GM19240 (cell line): ENCODE data around the gene CNGB1.
A peak's percentile ranks its signal among the peaks of the same experiment; 100 is the strongest.
"Not testable (repeated sequence)": the region's sequence is repeated elsewhere in the genome, so short reads cannot be mapped to it uniquely, and the experiment has no call there.

Experiments
- DNase-seq: peaks from one replicate; pipeline ENCODE4 v3.0.0; 2011; ENCODE audit warnings: low spot score; ENCODE audit not compliant: insufficient read length

The CNGB1 gene

DNA sequence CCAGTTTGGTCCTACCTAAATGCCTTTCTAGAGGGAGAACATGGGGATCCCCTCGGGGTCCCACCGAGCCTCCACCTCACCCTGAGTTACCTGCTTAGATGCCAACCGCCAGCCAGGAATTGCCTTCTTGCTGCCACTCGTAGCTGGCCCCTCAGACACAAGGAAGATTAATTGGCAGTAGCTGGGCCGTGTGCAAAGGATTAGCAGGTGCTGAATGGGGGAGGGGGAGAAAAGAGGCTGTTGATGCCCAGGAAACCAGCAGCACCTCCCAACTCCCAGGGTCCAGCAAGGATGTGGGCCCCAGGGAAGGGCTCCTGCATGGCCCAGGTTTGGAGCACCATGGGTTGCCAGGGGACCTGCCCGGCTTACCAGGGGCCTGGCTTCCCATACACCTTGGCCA lies at the start of gene CNGB1:
Gene CNGB1, minus strand, starts transcription at position 159 of the 400 bp plus-strand sequence. CDS start 3,842 bp downstream, outside the sequence.
- DNase-seq, result no peak

DNA sequence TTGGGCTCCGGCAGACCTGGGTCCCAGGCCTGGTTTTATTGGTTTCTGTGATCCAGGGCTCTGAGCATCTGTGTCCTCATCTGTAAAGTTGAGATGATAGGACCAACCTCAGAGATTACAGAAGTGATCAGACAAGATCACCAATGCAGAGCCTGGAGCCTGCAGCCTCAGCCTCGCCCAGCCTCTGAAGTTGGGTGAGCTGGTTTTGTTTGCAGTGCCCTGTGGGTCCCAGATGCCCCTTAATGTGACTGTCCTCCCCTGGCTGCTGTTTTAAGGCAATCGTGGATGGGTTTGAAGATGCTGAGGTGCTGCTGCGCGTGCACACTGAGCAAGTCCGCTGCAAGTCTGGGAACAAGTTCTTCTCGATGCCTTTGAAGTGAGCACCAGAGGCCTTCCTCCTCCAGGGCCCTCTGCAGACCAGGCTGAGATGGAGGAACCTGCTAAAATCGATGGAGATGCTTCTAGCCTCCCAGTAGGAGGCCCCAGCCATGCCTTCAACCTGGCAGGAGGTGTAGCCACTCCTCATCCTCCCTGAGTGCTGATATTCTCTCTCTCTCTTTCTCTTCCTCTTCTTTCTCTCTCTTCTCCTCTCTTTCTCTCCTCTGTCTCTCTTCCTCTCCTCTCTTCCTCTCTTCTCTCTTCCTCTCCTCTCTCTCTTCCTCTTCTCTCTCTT lies 49.1 kb upstream of the CNGB1 start:
- DNase-seq, result no peak

- no peak for DNase-seq
Measured at GRCh38 chr16:58018803-58019202, 47.9 kb upstream of the CNGB1 start.

GRCh38 chr16:58016840-58017446 lies 46.0 kb upstream of the CNGB1 start:
- no peak for DNase-seq

- DNase-seq, result no peak
Measured at GRCh38 chr16:58013201-58013956, 42.5 kb upstream of the CNGB1 start.

DNA sequence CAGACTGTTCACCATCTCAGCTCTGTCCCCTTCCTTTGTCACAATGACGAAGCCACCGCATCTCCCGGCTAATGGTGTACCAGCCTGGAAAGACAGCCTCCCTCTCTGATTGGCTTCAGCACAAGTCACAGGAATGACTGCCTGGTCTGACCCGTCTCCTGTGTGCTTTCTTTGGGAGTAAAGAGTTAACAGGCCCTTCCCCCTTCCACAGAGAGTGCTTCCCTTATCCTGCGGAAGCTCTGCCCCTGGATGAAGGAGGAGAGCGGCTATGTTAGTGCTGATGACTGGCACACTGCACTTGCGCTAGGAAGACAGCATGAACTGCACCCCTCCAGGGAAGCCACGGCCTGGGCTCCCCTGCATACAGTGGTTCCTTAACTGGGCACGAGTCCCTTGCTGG lies 41.6 kb upstream of the CNGB1 start:
- no peak for DNase-seq

GRCh38 chr16:58011652-58012051 lies 40.7 kb upstream of the CNGB1 start:
- no peak for DNase-seq

DNA sequence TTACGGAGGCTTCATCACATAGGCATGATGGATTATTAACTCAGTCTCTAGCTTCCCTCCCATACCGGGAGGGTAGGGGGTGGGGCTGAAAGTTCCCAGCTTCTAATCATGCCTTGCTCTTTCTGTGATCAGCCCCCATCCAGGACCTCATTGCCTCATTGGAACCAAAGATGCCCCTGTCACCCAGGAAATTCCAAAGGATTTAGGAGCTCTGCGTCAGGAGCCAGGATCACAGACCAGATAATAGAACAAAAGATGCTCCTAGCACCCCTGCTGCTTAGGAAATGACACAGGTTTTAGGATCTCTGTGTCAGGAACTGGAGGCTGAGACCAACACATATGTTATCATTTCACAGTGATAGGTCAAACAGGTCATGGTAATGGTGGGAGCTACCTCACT lies 40.0 kb upstream of the CNGB1 start:
- no peak for DNase-seq

- DNase-seq, result no peak
Measured at GRCh38 chr16:58009856-58010416, 39.0 kb upstream of the CNGB1 start.

GRCh38 chr16:58004736-58005135 lies 33.8 kb upstream of the CNGB1 start:
- not testable (repeated sequence) for DNase-seq

DNA sequence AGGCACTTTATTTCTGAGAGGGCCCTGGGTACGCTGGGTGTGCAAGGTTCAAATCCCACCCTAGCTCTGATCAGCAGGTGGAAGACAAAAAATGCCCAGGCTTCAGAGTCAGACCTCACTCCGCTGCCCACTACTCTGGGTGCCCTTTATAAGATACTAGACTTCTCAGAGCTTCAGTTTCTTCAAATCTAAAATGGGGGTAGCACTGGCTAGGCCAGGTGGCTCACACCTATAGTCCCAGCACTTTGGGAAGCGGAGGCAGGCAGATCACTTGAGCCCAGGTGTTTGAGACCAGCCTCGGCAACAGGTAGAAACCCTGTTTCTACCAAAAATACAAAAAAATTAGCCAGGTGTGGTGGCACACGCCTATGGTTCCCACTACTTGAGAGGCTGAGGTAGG lies 32.0 kb upstream of the CNGB1 start:
- no peak for DNase-seq

GRCh38 chr16:58002416-58002800 lies 31.5 kb upstream of the CNGB1 start:
- no peak for DNase-seq

DNA sequence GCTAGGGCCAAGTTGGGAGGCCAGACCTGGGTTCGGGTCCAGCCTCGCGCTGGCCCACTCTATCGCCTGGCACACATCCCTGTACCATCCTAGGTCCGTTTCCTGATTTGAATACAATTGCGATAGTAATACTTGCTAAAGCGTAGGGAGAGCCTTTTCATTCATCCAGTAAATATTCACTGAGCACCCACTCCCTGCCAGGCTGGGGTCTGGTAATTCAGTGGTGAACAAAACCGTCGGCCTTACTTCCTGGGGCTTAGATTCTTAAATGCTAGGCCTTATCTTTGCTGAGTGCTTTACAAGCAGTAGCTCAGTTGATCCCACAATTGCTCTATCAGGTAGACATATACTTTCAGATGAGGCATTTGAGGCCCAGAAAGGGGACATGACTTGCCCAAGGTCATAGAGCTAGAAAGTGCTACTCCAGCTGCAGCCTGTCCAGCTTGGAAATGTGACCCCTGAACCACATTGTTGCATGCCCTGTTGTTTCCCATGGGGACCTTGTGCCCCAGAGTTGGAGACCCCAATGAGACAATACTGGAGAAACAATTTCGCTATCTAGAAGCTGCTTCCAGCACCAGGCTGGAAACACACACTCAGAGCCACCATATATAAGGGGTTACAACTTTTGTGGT lies 31.0 kb upstream of the CNGB1 start:
- DNase-seq, result no peak

DNA sequence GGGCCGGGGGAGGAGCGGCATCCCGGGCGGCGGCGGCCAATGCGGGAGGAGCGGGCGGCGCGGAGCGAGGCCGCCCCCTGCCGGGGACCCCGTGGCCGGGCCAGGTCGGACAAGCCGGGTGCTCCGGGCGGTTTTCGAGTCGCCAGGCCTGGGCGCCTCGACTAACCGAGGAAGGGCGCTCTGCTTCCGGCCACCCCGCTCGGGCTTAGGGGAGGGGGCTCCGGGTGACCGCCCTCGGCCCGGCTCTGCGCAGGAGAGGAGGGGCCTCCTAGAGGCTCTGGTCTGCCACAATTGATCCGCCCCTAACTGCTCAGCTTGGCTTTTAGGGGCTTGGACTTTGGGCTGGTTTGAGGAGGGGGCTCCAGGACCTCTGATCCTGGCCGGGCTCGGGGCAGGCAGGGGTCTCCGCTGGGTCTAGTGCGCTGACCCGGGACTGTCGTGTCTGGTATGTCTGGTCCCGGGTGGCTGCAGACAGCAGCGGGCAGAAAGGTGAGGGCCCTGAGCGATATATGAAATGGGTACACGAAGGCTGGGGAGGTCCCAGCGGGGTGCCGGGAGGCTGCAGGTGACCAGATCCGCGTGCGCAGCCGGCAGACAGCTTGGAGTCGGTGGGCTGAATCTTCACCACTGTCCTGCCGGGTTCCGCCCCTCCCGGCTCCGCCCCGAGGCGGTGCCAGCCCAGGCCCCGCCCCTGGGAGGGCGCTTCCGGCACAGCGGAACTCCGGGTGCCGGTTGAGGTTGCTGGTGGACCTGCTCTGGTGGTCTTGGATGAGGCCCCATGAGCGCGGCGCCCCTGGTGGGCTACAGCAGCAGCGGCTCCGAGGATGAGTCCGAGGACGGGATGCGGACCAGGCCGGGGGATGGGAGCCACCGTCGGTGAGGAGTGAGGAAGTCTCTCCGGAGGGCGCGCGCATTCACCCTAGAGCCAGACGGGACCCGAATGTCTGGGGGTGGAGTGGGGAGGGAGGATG lies 30.1 kb upstream of the CNGB1 start, which contains the start of gene USB1:
Gene USB1, plus strand, starts transcription at position 702 of the 971 bp plus-strand sequence. Its CDS starts 77 bp downstream, at position 779.
- peak; percentile 97 for DNase-seq

GRCh38 chr16:57999971-58000705 lies 29.2 kb upstream of the CNGB1 start, which contains the start of gene ZNF319:
Gene ZNF319 (minus strand): TSS chr16:58000672. CDS start chr16:57998265, 2,407 bp downstream.
- peak; percentile 41 for DNase-seq

DNA sequence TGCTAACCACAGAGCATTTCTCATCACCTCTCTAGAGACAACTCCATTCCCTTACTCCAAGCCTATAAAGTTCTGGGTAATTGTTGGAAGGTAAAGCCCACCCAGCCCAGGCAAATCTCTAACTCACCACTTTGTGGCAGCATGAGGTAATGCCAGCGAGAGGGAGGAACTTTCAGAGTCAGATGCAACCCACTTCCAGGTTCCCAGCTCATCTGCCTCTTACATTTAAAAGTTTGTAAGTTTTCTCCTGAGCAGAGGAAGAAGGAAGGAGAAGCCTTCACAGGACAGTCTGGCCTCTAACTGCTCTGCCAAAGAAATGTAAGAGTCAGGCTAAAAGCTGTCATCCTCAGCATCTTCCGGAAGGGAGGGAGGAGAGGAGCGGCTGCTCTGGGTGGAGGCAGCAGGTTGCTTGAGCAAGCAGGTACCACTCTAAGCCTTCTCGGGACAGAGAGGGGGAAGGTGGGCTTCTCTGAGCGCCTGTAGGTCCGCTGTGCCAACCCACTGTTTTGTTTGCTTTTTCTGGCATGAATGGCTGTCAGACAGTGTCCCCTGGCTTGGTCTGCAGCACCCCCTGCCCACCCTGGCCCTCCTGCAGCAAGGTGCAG lies 28.5 kb upstream of the CNGB1 start:
- DNase-seq, result peak; percentile 33

DNA sequence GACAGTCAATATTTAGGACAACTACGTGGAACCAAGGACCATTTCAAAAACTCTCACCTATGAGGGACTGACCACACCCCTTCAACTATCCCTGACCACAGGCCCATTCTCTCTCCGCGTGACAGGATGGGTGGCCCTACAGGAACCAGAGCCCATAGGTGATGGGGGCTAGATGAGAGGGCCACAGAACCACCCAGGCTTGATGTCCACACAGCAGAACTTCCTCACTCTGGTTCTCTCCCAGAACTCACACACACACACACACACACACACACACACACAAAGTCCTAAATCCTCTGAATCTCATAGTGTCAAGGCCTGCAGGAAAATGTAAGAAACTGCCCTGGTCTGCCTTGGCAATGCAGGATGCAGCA lies 28.1 kb upstream of the CNGB1 start:
- no peak for DNase-seq

GRCh38 chr16:57998486-57998885 lies 27.6 kb upstream of the CNGB1 start:
- DNase-seq, result no peak
